H1 (cell line): ENCODE measurements around the gene TBX2. TPM values are rescaled to one million over a fixed set of nuclear protein-coding genes. Genes with fewer than 3 reads are reported as not detected.

Source experiments
- CTCF ChIA-PET: fragments of 300-600 bp; sonication (Branson Sonifier 250); formaldehyde crosslinking; loops from one replicate; lab custom pipeline; 2021; ENCODE audit not compliant: partially characterized antibody; lab: Charles Lee
- POLR2A ChIA-PET: fragments of 300-600 bp; sonication (Branson Sonifier 250); formaldehyde crosslinking; loops from one replicate; lab custom pipeline; 2021; ENCODE audit warnings: inconsistent platforms; ENCODE audit not compliant: partially characterized antibody; lab: Charles Lee
- DNase-seq, 2 experiments: peaks; one replicate each; pipeline versions ENCODE4 v3.0.0 to v3.0.0-alpha.2; 2010 to 2022; ENCODE audit warnings: low spot score in 2 of 2, low read depth in 1 of 2, mixed read lengths in 1 of 2
- FAIRE-seq: peaks from 2 replicates; lab custom pipeline; 2011; peaks lifted over from hg19 to GRCh38; lab: Jason Lieb, UNC
- H2AFZ ChIP-seq: 2 replicates; pipeline ENCODE4 v1.8.1; 2012; ENCODE audit warnings: low read length, inconsistent platforms
- H2AK5ac ChIP-seq: 2 replicates; pipeline ENCODE4 v1.6.1; 2013; ENCODE audit warnings: low read depth, low read length
- H2BK120ac ChIP-seq: replicated peaks from 2 replicates; pipeline ENCODE3; 2013; ENCODE audit warnings: low read depth, low read length, inconsistent platforms
- H2BK12ac ChIP-seq: 2 replicates; pipeline ENCODE4 v1.6.1; 2013; ENCODE audit warnings: low read depth, low read length
- H2BK15ac ChIP-seq: 2 replicates; pipeline ENCODE4 v1.6.1; 2013; ENCODE audit warnings: low read length
- H2BK20ac ChIP-seq: 2 replicates; pipeline ENCODE4 v1.6.1; 2013; ENCODE audit warnings: low read length
- H2BK5ac ChIP-seq: 2 replicates; pipeline ENCODE4 v1.6.1; 2013; ENCODE audit warnings: low read depth, low read length
- H3K14ac ChIP-seq: 2 replicates; pipeline ENCODE4 v1.6.1; 2013; ENCODE audit warnings: inconsistent platforms; ENCODE audit not compliant: insufficient read length
- H3K18ac ChIP-seq: 2 replicates; pipeline ENCODE4 v1.6.1; 2013; ENCODE audit warnings: low read length; ENCODE audit errors: extremely low read depth
- H3K23ac ChIP-seq: 2 replicates; pipeline ENCODE4 v1.6.1; 2013; ENCODE audit warnings: inconsistent platforms; ENCODE audit not compliant: insufficient read length
- H3K23me2 ChIP-seq: 2 replicates; pipeline ENCODE4 v1.6.1; 2013; ENCODE audit warnings: low read depth, low read length
- H3K27ac ChIP-seq: 2 replicates; pipeline ENCODE4 v1.6.1; 2011; ENCODE audit warnings: low read depth, low read length, inconsistent platforms
- H3K27me3 ChIP-seq, 4 experiments: replicated peaks in 1 of 4; 1 replicate in 1 of 4; 2 replicates in 3 of 4; pipeline versions ENCODE4 v1.6.1 to v1.8.1; 2011 to 2013; ENCODE audit warnings: low read length in 3 of 4, mild to moderate bottlenecking in 3 of 4, inconsistent platforms in 2 of 4, mixed read lengths in 2 of 4, moderate library complexity in 1 of 4; ENCODE audit not compliant: control insufficient read depth in 3 of 4, insufficient read depth in 3 of 4; ENCODE audit errors: extremely low read depth in 1 of 4
- H3K36me3 ChIP-seq, 4 experiments: 2 replicates each; pipeline versions ENCODE4 v1.6.1 to v1.8.1; 2011 to 2013; ENCODE audit warnings: mild to moderate bottlenecking in 4 of 4, low read length in 3 of 4, moderate library complexity in 2 of 4, control low read depth in 1 of 4, inconsistent platforms in 1 of 4; ENCODE audit not compliant: insufficient read depth in 4 of 4, control insufficient read depth in 2 of 4
- H3K4ac ChIP-seq: replicated peaks from 2 replicates; pipeline ENCODE3; 2013; ENCODE audit warnings: low read length, low read depth, mixed read lengths, inconsistent platforms; ENCODE audit not compliant: insufficient read length
- H3K4me1 ChIP-seq, 4 experiments: replicated peaks in 1 of 4; 1 replicate in 1 of 4; 2 replicates in 3 of 4; pipeline versions ENCODE4 v1.6.1 to v1.8.1; 2011 to 2013; ENCODE audit warnings: low read length in 3 of 4, inconsistent platforms in 2 of 4, mixed read lengths in 1 of 4; ENCODE audit not compliant: insufficient read depth in 4 of 4, control insufficient read depth in 3 of 4
- H3K4me2 ChIP-seq, 2 experiments: 2 replicates each; pipeline versions ENCODE4 v1.6.1 to v1.8.1; 2011 to 2013; ENCODE audit warnings: low read depth in 2 of 2, low read length in 2 of 2, control low read depth in 1 of 2, inconsistent platforms in 1 of 2, mild to moderate bottlenecking in 1 of 2; ENCODE audit not compliant: insufficient read depth in 1 of 2
- H3K4me3 ChIP-seq, 4 experiments: fragments of 200-600, 300-600 bp in 1 of 4; sonication (generic), shearing (Covaris generic), sonication (Bioruptor Twin) in 1 of 4; 2 replicates each; pipeline versions ENCODE4 v1.5.1 to v1.8.1; 2011 to 2016; ENCODE audit warnings: low read length in 4 of 4, low read depth in 3 of 4, control low read depth in 2 of 4, inconsistent platforms in 2 of 4, mild to moderate bottlenecking in 2 of 4, mixed read lengths in 1 of 4, moderate library complexity in 1 of 4; ENCODE audit not compliant: insufficient read depth in 2 of 4; ENCODE audit errors: extremely low read depth in 1 of 4
- H3K56ac ChIP-seq: replicated peaks from 2 replicates; pipeline ENCODE3; 2013; ENCODE audit warnings: low read depth, mild to moderate bottlenecking, mixed read lengths, low read length, inconsistent platforms; ENCODE audit not compliant: insufficient read length
- H3K79me1 ChIP-seq: 2 replicates; pipeline ENCODE4 v1.6.1; 2013; ENCODE audit warnings: low read depth, low read length, control low read depth
- H3K79me2 ChIP-seq, 2 experiments: 2 replicates each; pipeline versions ENCODE4 v1.6.1 to v1.8.1; 2012 to 2013; ENCODE audit warnings: low read length in 2 of 2, mild to moderate bottlenecking in 2 of 2, inconsistent platforms in 1 of 2; ENCODE audit not compliant: insufficient read depth in 2 of 2, control insufficient read depth in 1 of 2
- H3K9ac ChIP-seq, 4 experiments: replicated peaks in 1 of 4; 1 replicate in 1 of 4; 2 replicates in 3 of 4; pipeline versions ENCODE4 v1.6.1 to v1.8.1; 2011 to 2013; ENCODE audit warnings: low read depth in 3 of 4, low read length in 3 of 4, control low read depth in 2 of 4, mild to moderate bottlenecking in 2 of 4, moderate library complexity in 2 of 4, inconsistent platforms in 1 of 4; ENCODE audit errors: extremely low read depth in 1 of 4
- H3K9me3 ChIP-seq, 2 experiments: 2 replicates each; pipeline versions ENCODE4 v1.6.1 to v1.8.1; 2012 to 2013; ENCODE audit warnings: mild to moderate bottlenecking in 2 of 2, moderate library complexity in 2 of 2, control low read depth in 1 of 2, inconsistent platforms in 1 of 2, low read depth in 1 of 2, low read length in 1 of 2, mixed read lengths in 1 of 2; ENCODE audit not compliant: insufficient read depth in 2 of 2
- H4K20me1 ChIP-seq, 2 experiments: replicated peaks in 1 of 2; 2 replicates each; pipeline versions ENCODE3 to v1.8.1; 2011 to 2013; ENCODE audit warnings: inconsistent platforms in 2 of 2, low read length in 2 of 2, mild to moderate bottlenecking in 1 of 2; ENCODE audit not compliant: insufficient read depth in 2 of 2, control insufficient read depth in 1 of 2
- H4K5ac ChIP-seq: 2 replicates; pipeline ENCODE4 v1.6.1; 2013; ENCODE audit warnings: low read length, low read depth, mixed read lengths, inconsistent platforms; ENCODE audit not compliant: insufficient read length
- H4K8ac ChIP-seq: 2 replicates; pipeline ENCODE4 v1.8.0; 2013; ENCODE audit warnings: mild to moderate bottlenecking, moderate library complexity, low read length, inconsistent platforms; ENCODE audit not compliant: insufficient read depth; ENCODE audit errors: extremely low read depth
- H4K91ac ChIP-seq: replicated peaks from 2 replicates; pipeline ENCODE3; 2013; ENCODE audit warnings: low read length, mixed read lengths, inconsistent platforms; ENCODE audit not compliant: insufficient read length
- CBX8 ChIP-seq: fragments of 300-800, 300-1000 bp; sonication (generic); IDR thresholded peaks from 2 replicates; pipeline ENCODE4 v1.7.1; 2016; ENCODE audit warnings: low read depth, low read length, borderline replicate concordance
- EP300 ChIP-seq, 2 experiments: IDR thresholded peaks; 1 replicate in 1 of 2; 2 replicates in 1 of 2; pipeline ENCODE4 v1.6.1; 2011 to 2012; ENCODE audit warnings: low read depth in 2 of 2, low read length in 2 of 2, mild to moderate bottlenecking in 2 of 2, borderline replicate concordance in 1 of 2, inconsistent platforms in 1 of 2, moderate library complexity in 1 of 2
- GABPA ChIP-seq: IDR thresholded peaks from 2 replicates; pipeline ENCODE4 v1.6.1; 2011; ENCODE audit warnings: mild to moderate bottlenecking, low read length, moderate library complexity, borderline replicate concordance; ENCODE audit not compliant: insufficient read depth
- JUN ChIP-seq: IDR thresholded peaks from 2 replicates; pipeline ENCODE4 v1.6.1; 2011; ENCODE audit warnings: low read depth, mild to moderate bottlenecking, improper control_type of control experiment, low read length
- KDM4A ChIP-seq: IDR thresholded peaks from one replicate; pipeline ENCODE4 v1.7.1; 2012; ENCODE audit warnings: low read depth, mild to moderate bottlenecking, moderate library complexity, low read length, inconsistent platforms; ENCODE audit not compliant: severe bottlenecking
- PHF8 ChIP-seq: fragments of 200-600 bp; sonication (generic); conservative IDR thresholded peaks from 2 replicates; pipeline ENCODE4 v1.7.1; 2012; ENCODE audit warnings: low read depth, mild to moderate bottlenecking, inconsistent platforms, low read length, moderate library complexity
- RAD21 ChIP-seq, 2 experiments: IDR thresholded peaks in 1 of 2; conservative IDR thresholded peaks in 1 of 2; 2 replicates each; pipeline ENCODE4 v1.6.1; 2011; ENCODE audit warnings: low read depth in 2 of 2, low read length in 2 of 2, improper control_type of control experiment in 1 of 2, inconsistent platforms in 1 of 2, mild to moderate bottlenecking in 1 of 2, moderate library complexity in 1 of 2
- WGBS, 2 experiments: shearing (Covaris generic) in 1 of 2; methylation state at CpG; one replicate each; pipeline versions ENCODE4 v1.1.6 to v1.1.7; 2013 to 2015; ENCODE audit warnings: low lambda C conversion rate in 2 of 2, mixed read lengths in 2 of 2, inconsistent platforms in 1 of 2, low coverage in 1 of 2, missing lambda C conversion rate in 1 of 2; ENCODE audit not compliant: insufficient replicate concordance in 2 of 2, insufficient coverage in 1 of 2, insufficient read length in 1 of 2; ENCODE audit errors: extremely low coverage in 1 of 2, missing lambda C conversion rate in 1 of 2; 5-methylcytosine and 5-hydroxymethylcytosine counted together
- polyA plus RNA-seq, 7 experiments: library from polyadenylated mRNA; depleted of rRNA in 3 of 7; stranded (reverse) in 5 of 7; unstranded in 2 of 7; fragments of >200 nt in 5 of 7; fragments of 200-250 nt in 2 of 7; gene quantifications; 1 replicate in 5 of 7; 2 replicates in 1 of 7; 4 replicates in 1 of 7; pipeline versions ENCODE4 v1.2.1 to v1.2.3, GENCODE V29; 2011 to 2013; ENCODE audit warnings: missing spikeins in 2 of 7, mixed read lengths in 2 of 7
- total RNA-seq: library from RNA; stranded (reverse); fragmentation: NEBNext Ultra II Directional; extraction: Animal tissue kit (Norgen Biotek cat#: 25700); gene quantifications from 2 replicates; pipeline ENCODE4 v1.2.1, GENCODE V29; 2021

The TBX2 gene
- total and polyA plus RNA-seq, 2 of the 8 experiments (the other 6 are each of a cell fraction or from before 2014, with no cell fraction given) = not detected

DNA sequence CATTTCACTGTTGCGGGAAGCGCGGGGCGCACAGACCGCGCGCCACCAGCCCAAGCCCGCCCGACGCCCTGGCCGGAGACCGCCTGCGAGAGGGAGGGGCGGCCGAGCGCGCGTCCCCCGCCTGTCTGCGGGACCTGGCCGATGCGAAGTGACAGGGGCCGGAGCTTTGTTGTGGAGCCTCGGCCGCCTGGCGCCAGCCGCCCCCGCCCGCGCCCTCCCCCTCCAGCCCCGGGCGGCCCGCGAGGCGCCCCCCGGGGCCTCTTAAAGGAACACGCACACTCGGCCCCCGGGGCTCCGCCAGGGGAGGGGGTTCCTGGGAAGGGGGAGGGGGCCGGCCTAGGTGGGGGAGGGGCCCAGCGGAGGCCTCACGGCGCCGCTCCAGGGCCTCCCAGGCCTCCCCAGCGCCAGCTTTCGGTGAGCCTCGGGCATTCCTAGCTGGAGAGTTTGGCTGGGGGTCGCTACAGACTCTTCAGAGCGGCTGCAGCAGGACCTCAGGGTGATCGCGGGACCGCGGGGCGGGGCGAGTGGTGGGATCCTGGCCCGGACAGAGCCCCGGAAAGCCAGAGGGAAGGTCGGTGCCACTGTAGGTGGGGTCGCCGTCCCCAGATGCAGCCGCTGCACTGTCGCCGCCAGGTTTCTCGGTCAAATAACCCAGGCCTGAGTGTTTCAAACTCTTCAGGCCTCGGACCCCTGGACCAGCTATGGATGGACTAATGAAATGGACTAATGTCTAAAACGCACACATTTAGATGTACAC lies 2.4 kb upstream of the TBX2 start:
- Histone ChIP-seq H2BK5ac (no peak overlapping the region), H3K9me3 (no peaks in the 10 kb centered on the region), H3K27me3 (peaks cover 84 to 95% (median 94%) of the 10 kb centered on the region in 4 experiments), H2BK20ac (no peak overlapping the region), H3K4me1 (peaks cover 0 to 31% (median 14%) of the 10 kb centered on the region in 4 experiments; a peak in 5 of 7 replicates), H3K9ac (no peak overlapping the region), H3K18ac (no peak overlapping the region), H3K4ac (no peak overlapping the region), H2BK120ac (no peak overlapping the region), H2AFZ (no peak overlapping the region), H3K14ac (no peak overlapping the region), H3K56ac (no peak overlapping the region), H4K20me1 (peaks cover 28 to 44% of the 10 kb centered on the region in 2 experiments), H3K4me2 (peak overlapping the region; percentile 65 to 71), H3K36me3 (peaks cover 0 to 10% (median 0%) of the 10 kb centered on the region in 4 experiments; a peak in 1 of 8 replicates), H3K23ac (no peak overlapping the region), H2BK15ac (no peak overlapping the region), H3K4me3 (peak overlapping the region in 3 of 4 experiments; percentile 2 to 51 (median 13); a peak in 4 of 8 replicates), H4K5ac (no peak overlapping the region), H3K79me2 (no peaks in the 10 kb centered on the region), H4K91ac (no peak overlapping the region), H2BK12ac (no peak overlapping the region), H3K79me1 (no peaks in the 10 kb centered on the region), H3K27ac (no peak overlapping the region), H3K23me2 (no peaks in the 10 kb centered on the region; the same call in 1 of the 2 replicates), H4K8ac (no peak overlapping the region), H2AK5ac (no peak overlapping the region)
- CTCF ChIA-PET = interaction anchor here (0.7 to 3.6 kb wide), 6 partner anchors 11 to 425 kb away, joined by 3 to 12 read pairs (median 4); no protein-coding TSS in a partner anchor
- POLR2A ChIA-PET = interaction anchor here (0.8 to 1.0 kb wide), 2 partner anchors 63 to 728 kb away, joined by 3 read pairs; no protein-coding TSS in a partner anchor
- no peak for FAIRE-seq
- 4% methylated on average over 19 of the region's 67 CpGs; no CpG with 5 or more reads in 1 of the 2 experiments for WGBS, 2 experiments
- DNase-seq = peak in 1 of 2 experiments; percentile 59
- TF ChIP-seq GABPA (no peak), JUN (no peak), PHF8 (no peak), EP300 (IDR thresholded peaks at IDR 0.05; ENCODE audit: borderline replicate concordance in 1 of 2, low read depth in 2 of 2, low read length in 2 of 2) (no peak), RAD21 (IDR thresholded peaks at IDR 0.05 in 1 of 2, conservative IDR thresholded peaks at IDR 0.05 in 1 of 2; ENCODE audit: low read depth in 2 of 2, low read length in 2 of 2) (no peak; a peak in 1 of 4 replicates), CBX8 (peak; percentile 25; the same call in 1 of the 2 replicates), KDM4A (peak; percentile 16)
